Measurements from ENCODE around the gene SMYD3.

The SMYD3 gene

GRCh38 chr1:246506674-246507481 is at the start of gene SMYD3:
SMYD3 (minus strand) TSS chr1:246507279.
- TF ChIP-seq, protein P1, sequence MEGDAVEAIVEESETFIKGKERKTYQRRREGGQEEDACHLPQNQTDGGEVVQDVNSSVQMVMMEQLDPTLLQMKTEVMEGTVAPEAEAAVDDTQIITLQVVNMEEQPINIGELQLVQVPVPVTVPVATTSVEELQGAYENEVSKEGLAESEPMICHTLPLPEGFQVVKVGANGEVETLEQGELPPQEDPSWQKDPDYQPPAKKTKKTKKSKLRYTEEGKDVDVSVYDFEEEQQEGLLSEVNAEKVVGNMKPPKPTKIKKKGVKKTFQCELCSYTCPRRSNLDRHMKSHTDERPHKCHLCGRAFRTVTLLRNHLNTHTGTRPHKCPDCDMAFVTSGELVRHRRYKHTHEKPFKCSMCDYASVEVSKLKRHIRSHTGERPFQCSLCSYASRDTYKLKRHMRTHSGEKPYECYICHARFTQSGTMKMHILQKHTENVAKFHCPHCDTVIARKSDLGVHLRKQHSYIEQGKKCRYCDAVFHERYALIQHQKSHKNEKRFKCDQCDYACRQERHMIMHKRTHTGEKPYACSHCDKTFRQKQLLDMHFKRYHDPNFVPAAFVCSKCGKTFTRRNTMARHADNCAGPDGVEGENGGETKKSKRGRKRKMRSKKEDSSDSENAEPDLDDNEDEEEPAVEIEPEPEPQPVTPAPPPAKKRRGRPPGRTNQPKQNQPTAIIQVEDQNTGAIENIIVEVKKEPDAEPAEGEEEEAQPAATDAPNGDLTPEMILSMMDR (conservative IDR thresholded peaks at IDR 0.05; ENCODE audit: low read length), result peak; percentile 17
- no peak for TF ChIP-seq EZH2phosphoT487 (IDR thresholded peaks at IDR 0.05; ENCODE audit: borderline replicate concordance)

DNA sequence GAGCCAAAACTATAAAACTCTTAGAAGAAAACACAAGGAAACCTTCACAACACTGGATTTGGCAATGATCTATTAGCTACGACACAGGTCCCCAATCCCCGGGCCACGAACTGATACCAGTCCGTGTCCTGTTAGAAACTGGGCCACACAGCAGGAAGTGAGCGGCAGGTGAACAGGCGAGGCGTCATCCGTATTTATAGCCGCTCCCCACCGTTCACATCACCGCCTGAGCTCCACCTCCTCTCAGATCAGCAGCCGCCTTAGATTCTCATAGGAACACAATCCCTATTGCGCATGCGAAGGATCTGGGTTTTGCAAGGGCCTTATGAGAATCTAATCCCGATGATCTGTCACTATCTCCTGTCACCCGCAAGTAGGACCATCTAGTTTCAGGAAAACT is 47.1 kb upstream of the SMYD3 start:
- TF ChIP-seq, protein P1 (conservative IDR thresholded peaks at IDR 0.05; ENCODE audit: low read length), result no peak
- no peak for TF ChIP-seq EZH2phosphoT487 (IDR thresholded peaks at IDR 0.05; ENCODE audit: borderline replicate concordance)
- H2AFZ ChIP-seq (ENCODE audit: low read length), result no peak overlapping the region
- H4K20me1 ChIP-seq (ENCODE audit: insufficient read depth, low read length, poor library complexity, severe bottlenecking), result no peaks in the 10 kb centered on the region
- peaks cover 66% of the 10 kb centered on the region; the same call in 1 of the 2 replicates for H3K36me3 ChIP-seq (ENCODE audit: insufficient read depth, low read length)
- H3K9ac ChIP-seq (ENCODE audit: low read depth, low read length, poor library complexity, severe bottlenecking), result no peak overlapping the region
- no peaks in the 10 kb centered on the region for H3K9me2 ChIP-seq (replicated peaks; ENCODE audit: low read depth, low read length)
- H3K79me2 ChIP-seq (ENCODE audit: insufficient read depth, low read length), result peaks cover 15% of the 10 kb centered on the region; the same call in 1 of the 2 replicates
- H3F3A ChIP-seq (ENCODE audit: low read depth), result no peaks in the 10 kb centered on the region
- no peaks in the 10 kb centered on the region for H3K9me3 ChIP-seq (ENCODE audit: insufficient read depth, low read depth, low read length)
- no peak overlapping the region for H3K4me2 ChIP-seq (ENCODE audit: low read depth, low read length, poor library complexity, severe bottlenecking)
- H3K27me3 ChIP-seq (ENCODE audit: insufficient read depth, low read length, poor library complexity, severe bottlenecking), result no peaks in the 10 kb centered on the region
- H3K4me1 ChIP-seq (ENCODE audit: insufficient read depth, low read length, poor library complexity, severe bottlenecking), result no peaks in the 10 kb centered on the region
- no peak overlapping the region for H3K4me3 ChIP-seq (ENCODE audit: low read length, poor library complexity, severe bottlenecking)

More at GRCh38 chr1:246506674-246507481, at the start of gene SMYD3:
- H3K4me1 ChIP-seq (ENCODE audit: insufficient read depth, low read length, poor library complexity, severe bottlenecking), result peaks cover 38% of the 10 kb centered on the region
- H3K9me2 ChIP-seq (replicated peaks; ENCODE audit: low read depth, low read length), result no peaks in the 10 kb centered on the region
- no peaks in the 10 kb centered on the region for H3K9me3 ChIP-seq (ENCODE audit: insufficient read depth, low read depth, low read length)
- no peaks in the 10 kb centered on the region for H3F3A ChIP-seq (ENCODE audit: low read depth)
- peak within 1 kb of the TSS; percentile 97 for H3K4me2 ChIP-seq (ENCODE audit: low read depth, low read length, poor library complexity, severe bottlenecking)
- no peaks in the 10 kb centered on the region for H3K36me3 ChIP-seq (ENCODE audit: insufficient read depth, low read length)
- H3K79me2 ChIP-seq (ENCODE audit: insufficient read depth, low read length), result peaks cover 40% of the 10 kb centered on the region; the same call in 1 of the 2 replicates
- H3K27me3 ChIP-seq (ENCODE audit: insufficient read depth, low read length, poor library complexity, severe bottlenecking), result no peaks in the 10 kb centered on the region
- H3K4me3 ChIP-seq (ENCODE audit: low read length, poor library complexity, severe bottlenecking), result peak within 1 kb of the TSS; percentile 93
- peak within 1 kb of the TSS; percentile 83 for H3K9ac ChIP-seq (ENCODE audit: low read depth, low read length, poor library complexity, severe bottlenecking)
- peaks cover 5% of the 10 kb centered on the region for H4K20me1 ChIP-seq (ENCODE audit: insufficient read depth, low read length, poor library complexity, severe bottlenecking)
- H2AFZ ChIP-seq (ENCODE audit: low read length), result peak within 1 kb of the TSS; percentile 99

DNA sequence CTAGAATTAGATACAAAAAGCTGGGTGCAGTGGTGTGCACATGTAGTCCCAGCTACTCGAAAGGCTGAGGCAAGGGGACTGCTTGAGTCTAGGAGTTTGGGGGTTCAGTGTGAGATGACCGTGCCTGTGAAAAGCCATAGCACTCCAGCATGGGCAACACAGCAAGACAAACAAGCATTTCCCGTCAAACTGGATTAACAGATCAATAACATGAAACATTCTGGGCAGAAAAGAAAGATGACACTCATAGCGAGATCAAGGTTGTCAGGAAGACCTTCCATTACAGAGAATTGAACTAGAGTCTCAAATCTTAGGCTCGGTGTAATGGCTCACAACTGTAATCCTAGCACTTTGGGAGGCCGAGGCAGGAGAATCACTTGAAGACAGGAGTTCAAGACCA is 45.0 kb upstream of the SMYD3 start:
- H3F3A ChIP-seq (ENCODE audit: low read depth), result no peaks in the 10 kb centered on the region
- TF ChIP-seq, protein P1 (conservative IDR thresholded peaks at IDR 0.05; ENCODE audit: low read length), result no peak
- TF ChIP-seq EZH2phosphoT487 (IDR thresholded peaks at IDR 0.05; ENCODE audit: borderline replicate concordance), result no peak
- no peaks in the 10 kb centered on the region for H3K9me3 ChIP-seq (ENCODE audit: insufficient read depth, low read depth, low read length)
- H3K79me2 ChIP-seq (ENCODE audit: insufficient read depth, low read length), result peaks cover 13% of the 10 kb centered on the region; the same call in 1 of the 2 replicates
- H3K4me2 ChIP-seq (ENCODE audit: low read depth, low read length, poor library complexity, severe bottlenecking), result no peak overlapping the region
- H3K36me3 ChIP-seq (ENCODE audit: insufficient read depth, low read length), result peaks cover 83% of the 10 kb centered on the region; the same call in 1 of the 2 replicates
- no peaks in the 10 kb centered on the region for H3K4me1 ChIP-seq (ENCODE audit: insufficient read depth, low read length, poor library complexity, severe bottlenecking)
- H3K27me3 ChIP-seq (ENCODE audit: insufficient read depth, low read length, poor library complexity, severe bottlenecking), result no peaks in the 10 kb centered on the region
- no peak overlapping the region for H3K4me3 ChIP-seq (ENCODE audit: low read length, poor library complexity, severe bottlenecking)
- H3K9ac ChIP-seq (ENCODE audit: low read depth, low read length, poor library complexity, severe bottlenecking), result no peak overlapping the region
- H2AFZ ChIP-seq (ENCODE audit: low read length), result no peak overlapping the region
- H4K20me1 ChIP-seq (ENCODE audit: insufficient read depth, low read length, poor library complexity, severe bottlenecking), result no peaks in the 10 kb centered on the region
- no peaks in the 10 kb centered on the region for H3K9me2 ChIP-seq (replicated peaks; ENCODE audit: low read depth, low read length)

Measured in Loucy (cell line).